Mucosa of gallbladder (tissue), 1 donor: ENCODE data around the gene BTBD9. TPM values are rescaled to one million over a fixed set of nuclear protein-coding genes. Genes with fewer than 3 reads are reported as not detected.
"Not testable (repeated sequence)": the region's sequence is repeated elsewhere in the genome, so short reads cannot be mapped to it uniquely, and the experiment has no call there.

Experiments used
- DNase-seq: peaks from one replicate; pipeline ENCODE4 v3.0.0-alpha.2; 2020; ENCODE audit warnings: low spot score
- total RNA-seq: library from RNA; stranded (reverse); gene quantifications from one replicate; pipeline ENCODE4 v1.2.1, GENCODE V29; 2021
- donor health status: DM: no; HTN: no; CAD: no.

The BTBD9 gene
- total RNA-seq, 1 donor from 2014 or later: 32.5 TPM

DNA sequence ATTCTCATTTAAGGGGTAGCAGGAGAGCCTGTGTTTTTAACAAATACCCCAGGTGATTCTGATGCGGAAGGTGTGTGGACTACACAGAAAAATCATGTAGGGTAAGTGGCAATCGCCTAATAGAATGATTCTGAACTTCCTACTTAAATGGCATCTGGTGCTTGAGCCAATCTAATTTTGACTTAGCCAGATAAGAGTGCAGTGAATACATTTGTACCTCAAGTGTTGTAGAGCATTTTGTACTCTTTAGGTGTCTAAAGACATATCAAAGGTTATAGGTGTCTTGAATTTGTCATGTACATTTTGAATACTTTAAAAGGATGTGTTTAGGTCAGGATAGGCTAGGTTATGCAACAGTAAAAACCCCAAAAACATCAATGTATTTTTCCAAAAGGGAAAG lies 10.0 kb upstream of the BTBD9 start:
- DNase-seq: no peak

GRCh38 chr6:38648629-38649028 lies 8.9 kb upstream of the BTBD9 start:
- no peak for DNase-seq

GRCh38 chr6:38646166-38646878 lies 6.6 kb upstream of the BTBD9 start:
- no peak for DNase-seq

GRCh38 chr6:38644951-38645350 lies 5.2 kb upstream of the BTBD9 start:
- no peak for DNase-seq

DNA sequence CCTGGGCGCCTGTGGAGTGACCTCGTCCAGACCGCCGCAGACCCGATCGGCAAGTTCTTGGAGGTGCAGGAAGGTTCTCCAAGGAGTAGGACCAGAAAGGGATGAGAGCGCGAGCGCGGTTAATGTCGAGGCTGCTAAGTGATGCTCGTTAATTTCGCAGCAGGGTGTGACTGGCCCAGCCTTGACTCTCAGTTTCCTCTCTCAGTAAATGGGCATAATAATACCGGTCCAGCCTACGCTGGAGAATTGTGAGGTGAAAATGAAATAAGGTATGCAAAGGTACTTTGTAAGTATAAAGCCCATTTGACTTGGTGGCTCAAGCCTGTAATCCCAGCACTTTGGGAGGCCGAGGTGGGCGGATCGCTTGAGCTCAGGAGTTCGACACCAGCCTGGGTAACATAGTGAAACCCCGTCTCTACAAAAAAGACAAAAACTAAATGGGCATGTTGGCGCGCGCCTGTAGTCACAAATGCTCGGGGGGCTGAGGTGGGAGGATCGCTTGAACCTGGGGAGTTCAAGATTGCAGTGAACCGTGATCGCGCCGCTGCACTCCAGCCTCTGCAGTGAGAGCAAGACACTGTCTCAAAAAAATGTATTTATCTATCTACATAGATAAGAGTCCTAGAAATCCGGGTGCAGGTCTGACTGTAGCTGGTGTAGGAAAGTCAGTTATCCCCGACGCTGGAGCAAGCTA lies 634 bp upstream of the BTBD9 start:
- DNase-seq: no peak

DNA sequence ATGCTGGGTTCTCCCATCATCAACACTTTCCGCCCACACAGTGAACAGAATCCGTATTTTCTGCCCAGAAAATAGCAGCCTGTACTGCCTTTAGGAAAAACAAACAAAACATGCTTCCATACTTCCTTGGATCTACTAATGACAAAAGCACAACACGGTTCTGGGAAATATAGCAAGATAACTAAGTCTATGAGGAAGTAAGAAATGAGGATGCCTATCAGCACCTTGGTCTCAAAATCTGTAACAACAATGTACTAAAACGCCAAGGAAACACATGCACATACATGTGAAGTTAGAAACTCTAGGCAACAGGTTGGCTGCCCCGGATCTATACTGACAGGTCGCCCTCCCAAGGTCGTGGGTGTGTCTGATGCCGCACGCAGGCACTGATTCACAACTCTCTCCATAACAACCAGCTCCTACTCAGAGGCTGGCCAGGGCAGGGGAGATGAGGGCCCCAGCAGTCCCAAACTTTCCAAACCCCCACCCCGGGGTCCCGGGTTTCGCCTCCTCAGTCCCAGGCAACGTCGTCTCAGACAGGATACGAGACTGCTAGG lies 710 bp downstream of the BTBD9 start:
- peak; percentile 49 for DNase-seq

DNA sequence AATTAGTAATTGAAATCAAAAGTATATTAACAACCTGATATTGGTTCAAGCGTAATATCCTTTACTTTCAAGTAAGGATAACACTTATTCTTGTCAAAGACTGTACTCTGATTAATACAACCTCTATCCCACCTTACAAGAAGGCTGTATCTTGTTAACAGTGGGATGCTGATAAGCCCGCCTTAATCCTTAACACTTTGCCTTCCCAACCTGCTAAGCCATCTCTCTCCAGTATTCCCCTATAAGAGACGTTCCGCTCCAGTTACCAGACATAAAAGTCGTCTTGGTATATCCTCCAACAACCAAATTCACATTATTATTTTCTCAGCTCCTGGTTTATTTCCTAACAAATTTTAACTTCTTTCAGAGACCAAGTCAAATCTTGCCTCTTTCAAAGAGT lies 2.0 kb downstream of the BTBD9 start:
- no peak for DNase-seq

GRCh38 chr6:38636027-38636426 lies 3.7 kb downstream of the BTBD9 start:
- no peak for DNase-seq

DNA sequence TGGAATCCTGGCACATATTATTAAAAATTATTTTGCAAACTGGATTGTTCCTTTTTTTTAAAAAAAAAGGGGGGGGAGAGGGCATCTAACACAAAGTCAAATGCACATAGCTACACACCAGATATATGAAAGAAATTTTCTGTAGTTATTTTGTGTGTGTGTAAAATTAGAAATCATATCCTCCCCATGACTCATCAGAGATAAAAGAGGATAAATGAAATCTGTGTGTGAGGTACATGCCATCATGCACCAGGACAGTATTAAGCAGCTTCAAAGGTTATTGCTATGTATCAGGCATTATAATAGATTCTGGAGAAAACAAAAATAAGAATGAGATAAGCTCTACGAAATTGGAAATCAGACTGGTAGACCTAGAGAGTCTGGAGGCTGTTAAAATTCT lies 5.2 kb downstream of the BTBD9 start:
- no peak for DNase-seq

DNA sequence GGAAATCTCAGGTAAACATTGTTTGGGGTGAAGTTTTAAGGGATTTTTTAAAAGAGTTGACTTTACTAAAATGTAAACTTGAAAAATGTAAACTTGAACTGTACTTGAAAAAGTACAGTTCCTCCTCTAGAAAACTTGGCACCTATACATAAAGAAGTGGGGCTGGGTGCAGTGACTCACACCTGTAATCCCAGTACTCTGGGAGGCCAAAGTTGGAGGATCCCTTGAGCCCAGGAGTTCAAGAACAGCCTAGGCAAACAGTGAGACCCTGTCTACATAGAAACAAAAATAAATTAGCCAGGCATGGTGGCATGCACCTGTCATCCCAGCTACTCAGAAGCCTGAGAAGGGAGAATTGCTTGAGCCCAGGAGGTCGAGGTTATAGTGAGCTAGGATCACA lies 7.2 kb downstream of the BTBD9 start:
- no peak for DNase-seq

DNA sequence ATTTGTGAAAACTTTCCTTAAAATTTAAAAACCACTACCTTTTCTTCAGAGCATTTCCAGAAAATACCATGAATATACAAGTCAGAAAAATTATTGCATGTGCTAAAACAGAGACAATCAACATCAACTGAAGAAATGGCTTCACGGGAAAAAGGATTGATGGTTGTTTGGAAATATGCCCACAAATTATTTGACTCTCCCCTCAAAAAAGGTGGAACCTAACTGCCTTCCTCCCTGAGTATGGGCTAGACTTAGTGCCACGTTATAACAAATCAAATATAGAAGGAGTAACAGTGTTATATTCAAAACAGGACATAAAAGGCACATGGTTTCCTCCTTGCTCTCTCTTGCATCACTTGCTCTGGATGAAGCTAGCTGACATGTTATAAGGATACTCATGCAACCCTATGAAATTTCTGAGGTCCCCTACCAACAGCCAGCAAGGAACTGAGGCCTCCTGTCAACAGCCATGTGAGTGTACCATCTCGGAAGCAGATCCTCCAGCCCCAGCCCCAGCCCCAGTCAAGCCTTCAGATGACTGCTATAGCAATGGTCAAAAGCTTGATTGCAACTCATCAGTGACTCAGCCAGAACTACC lies 8.4 kb downstream of the BTBD9 start:
- DNase-seq: no peak

DNA sequence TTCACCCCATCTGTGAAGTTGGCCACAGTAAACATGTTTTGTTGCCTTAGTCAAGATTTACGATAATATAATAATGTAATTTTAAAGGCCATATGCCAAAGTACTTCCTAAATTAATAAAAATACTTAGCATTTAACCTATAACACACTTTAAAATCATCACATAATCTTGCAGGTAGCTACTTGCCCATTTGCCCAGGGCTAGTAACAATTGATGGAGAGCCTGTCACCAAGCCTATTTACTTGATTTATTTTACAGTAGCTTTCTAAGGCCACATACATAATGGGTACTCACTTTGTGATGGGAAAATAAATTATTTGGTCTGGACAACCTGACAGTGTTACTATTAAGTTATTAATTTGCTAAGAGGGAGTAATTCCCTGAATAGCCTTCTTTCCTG lies 14.5 kb downstream of the BTBD9 start:
- DNase-seq: no peak

DNA sequence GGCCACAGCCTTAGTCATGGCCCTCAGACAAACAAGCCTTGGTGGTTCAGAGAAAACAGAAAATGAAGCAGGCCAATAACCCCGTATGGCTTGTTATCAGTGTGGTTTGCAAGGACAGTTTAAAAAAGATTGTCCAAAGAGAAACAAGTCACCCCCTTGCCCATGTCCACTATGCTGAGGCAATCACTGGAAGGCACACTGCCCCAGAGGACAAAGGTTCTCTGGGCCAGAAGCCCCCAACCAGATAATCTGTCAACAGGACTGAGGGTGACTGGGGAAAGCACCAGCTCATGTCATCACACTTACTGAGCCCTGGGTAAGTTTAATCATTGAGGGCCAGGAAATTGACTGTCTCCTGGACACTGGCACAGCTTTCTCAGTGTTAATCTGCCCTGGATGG lies 20.4 kb downstream of the BTBD9 start:
- DNase-seq: not testable (repeated sequence)

DNA sequence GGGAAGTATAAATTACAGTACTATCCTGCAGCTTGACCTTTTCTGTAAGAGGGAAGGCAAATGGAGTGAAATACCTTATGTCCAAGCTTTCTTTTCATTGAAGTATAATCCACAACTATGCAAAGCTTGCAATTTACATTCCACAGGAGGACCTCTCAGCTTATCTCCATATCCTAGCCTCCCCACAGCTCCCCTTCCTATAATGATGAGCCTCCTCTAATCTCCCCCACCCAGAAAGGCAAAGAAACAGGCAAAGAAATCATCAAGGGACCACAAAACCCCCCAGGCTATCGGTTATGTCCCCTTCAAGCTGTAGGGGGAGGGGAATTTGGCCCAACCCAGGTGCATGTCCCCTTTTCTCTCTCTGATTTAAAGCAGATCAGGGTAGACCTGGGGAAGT lies 21.4 kb downstream of the BTBD9 start:
- not testable (repeated sequence) for DNase-seq

DNA sequence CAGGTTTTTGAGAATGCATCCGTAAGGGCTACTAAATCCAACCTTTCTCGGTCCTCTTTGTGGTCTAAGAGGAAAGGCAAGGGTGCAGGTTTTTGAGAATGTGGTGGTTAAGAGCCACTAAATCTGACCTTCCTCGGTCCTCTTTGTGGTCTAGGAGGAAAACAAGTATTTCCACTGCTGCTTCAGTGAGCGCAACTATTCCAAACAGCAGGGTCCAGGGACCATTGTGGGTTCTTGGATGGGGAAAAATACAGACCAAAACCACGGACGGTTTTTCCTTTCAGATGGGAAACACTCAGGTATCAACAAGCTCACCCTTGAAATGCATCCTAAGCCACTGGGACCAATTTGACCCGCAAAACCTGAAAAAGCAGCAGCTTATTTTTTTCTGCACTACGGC lies 21.9 kb downstream of the BTBD9 start:
- no peak for DNase-seq

DNA sequence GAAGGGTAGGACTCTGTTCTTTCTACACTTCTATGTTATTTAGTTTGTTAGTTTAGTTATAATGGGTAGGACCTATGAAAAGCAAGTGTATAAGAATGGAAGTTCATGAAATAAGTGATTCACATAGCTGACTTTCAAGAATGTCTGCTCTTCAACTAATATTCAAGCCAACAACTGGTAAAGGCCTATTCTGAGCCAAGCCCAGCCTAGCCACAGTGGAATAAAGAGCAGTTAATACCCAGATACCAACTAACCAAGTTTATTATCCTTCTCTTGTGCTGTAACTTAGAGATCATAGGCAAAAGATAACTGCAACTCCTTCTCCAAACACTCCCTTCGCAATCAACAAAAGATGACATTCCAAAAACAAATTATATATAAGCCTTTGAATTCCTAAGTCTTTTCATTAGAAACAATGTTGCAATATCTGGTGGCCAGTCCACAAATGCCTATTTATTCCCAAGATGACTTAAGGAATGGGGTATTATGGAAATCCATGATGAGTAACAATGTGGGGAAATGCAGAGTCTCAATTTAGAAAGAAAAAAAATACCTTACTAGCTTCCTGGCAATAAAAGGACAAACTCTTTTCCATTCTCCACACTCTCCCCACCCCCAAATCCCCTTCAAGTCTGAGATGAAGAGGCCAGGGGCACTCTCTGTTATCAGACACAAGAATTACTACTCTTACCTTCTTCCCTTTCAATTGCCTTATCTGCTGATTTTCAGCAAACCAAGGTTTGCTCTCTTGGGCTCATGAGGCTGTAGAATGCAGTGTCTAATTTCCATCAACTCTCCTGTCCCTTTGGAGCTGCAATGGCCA lies 27.4 kb downstream of the BTBD9 start:
- no peak for DNase-seq

GRCh38 chr6:38610050-38610625 lies 29.6 kb downstream of the BTBD9 start:
- no peak for DNase-seq

GRCh38 chr6:38604700-38605099 lies 35.0 kb downstream of the BTBD9 start:
- DNase-seq: no peak

DNA sequence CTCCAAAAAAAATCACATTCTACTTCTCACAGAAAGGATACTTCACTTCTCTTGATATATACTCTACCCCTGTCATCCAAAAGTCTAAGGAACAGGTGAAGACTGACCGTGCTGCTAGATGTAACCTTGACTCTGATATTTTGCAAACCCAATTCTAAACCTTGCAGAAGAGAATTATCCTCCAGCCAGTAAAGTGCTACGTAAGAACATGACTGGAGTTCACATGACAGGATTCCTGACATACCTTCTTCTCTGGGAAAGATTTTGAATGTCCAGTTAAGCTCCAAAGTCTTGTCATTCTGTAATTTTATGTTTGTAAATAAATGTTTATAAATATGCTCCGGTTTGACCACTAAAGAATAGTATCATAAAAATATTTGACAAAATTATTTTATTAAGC lies 35.8 kb downstream of the BTBD9 start:
- no peak for DNase-seq

DNA sequence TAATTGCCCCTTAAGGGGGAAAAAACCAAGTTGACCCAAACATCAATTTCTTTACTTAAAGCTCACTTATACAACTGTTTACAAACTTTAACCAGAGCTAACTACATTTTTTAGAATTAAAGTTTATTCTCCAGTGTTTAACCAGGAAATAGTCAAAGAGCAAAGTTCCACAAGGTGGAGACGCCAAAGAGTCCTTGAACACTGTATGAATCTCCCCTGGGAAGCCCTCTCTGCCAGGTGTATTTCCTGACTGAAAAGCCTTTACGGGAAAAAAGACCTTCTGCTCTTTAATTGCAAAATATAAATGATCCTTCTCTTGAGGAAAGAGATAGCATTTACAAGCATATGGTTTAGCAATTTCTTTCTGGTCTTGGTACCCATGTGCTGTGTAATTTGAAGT lies 36.2 kb downstream of the BTBD9 start:
- no peak for DNase-seq

- DNase-seq: no peak
Observed at GRCh38 chr6:38599966-38600550, 39.7 kb downstream of the BTBD9 start.
